Lower leg skin (tissue), 4 donors: ENCODE measurements around the gene ABHD17B. TPM values are rescaled to one million over a fixed set of nuclear protein-coding genes. Genes with fewer than 3 reads are reported as not detected.

ENCODE experiments used
- DNase-seq, 2 donors: peaks; one replicate each; pipeline ENCODE4 v3.0.0-alpha.2; 2019; ENCODE audit warnings: low spot score in 2 of 2
- H3K4me3 ChIP-seq: fragments of 200-600 bp; sonication (generic); 2 replicates; pipeline ENCODE4 v1.5.1; 2017; ENCODE audit warnings: mild to moderate bottlenecking, low read depth; ENCODE audit not compliant: poor library complexity, severe bottlenecking
- CTCF ChIP-seq, 3 donors: fragments of 450-650 bp; IDR thresholded peaks; one replicate each; pipeline ENCODE4 v1.5.1; 2016; ENCODE audit warnings: antibody characterized with exemption in 3 of 3, mild to moderate bottlenecking in 3 of 3, moderate library complexity in 2 of 3
- POLR2A ChIP-seq, 2 donors: fragments of 450-650 bp; IDR thresholded peaks; one replicate each; pipeline ENCODE4 v1.6.1; 2016 to 2017; ENCODE audit warnings: antibody characterized with exemption in 2 of 2, mild to moderate bottlenecking in 1 of 2, moderate library complexity in 1 of 2
- WGBS, 2 donors: methylation state at CpG; one replicate each; pipeline ENCODE4 v1.1.5; 2018; 5-methylcytosine and 5-hydroxymethylcytosine counted together
- intact Hi-C: fragments of 100-400 bp; cut with DNase I; formaldehyde crosslinking; loops from one replicate; pipeline ENCODE4 v1.15.0; 2023; ENCODE audit warnings: low total_unique reads
- total RNA-seq, 4 donors: library from RNA; depleted of rRNA; stranded (reverse); fragments of >200 nt; gene quantifications; one replicate each; pipeline ENCODE4 v1.1.0, GENCODE V29; 2016

Gene ABHD17B
- total RNA-seq, 4 donors from 2014 or later = 36.8 to 44.1 (median 40.1) TPM

DNA sequence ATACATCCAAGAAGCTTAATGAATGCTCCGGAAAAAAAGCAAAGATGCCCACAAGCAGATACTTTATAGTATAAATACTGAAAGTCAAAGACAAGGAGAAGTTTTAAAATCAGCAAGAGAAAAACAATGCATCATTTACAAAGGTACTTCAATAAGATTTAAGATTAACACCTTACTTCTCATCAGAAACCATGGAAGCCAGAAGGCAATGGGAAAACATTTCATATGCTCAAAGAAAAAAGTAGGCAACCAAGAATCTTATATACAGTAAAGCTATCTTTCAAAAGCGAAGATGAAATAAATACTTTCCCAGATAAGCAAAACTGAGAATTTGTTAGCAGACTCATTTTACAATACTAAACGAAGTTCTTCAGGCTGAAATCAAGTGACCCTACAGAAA is 51.1 kb downstream of the ABHD17B start:
- 96 to 99% methylated on average over 3 of the region's 3 CpGs for WGBS, 2 donors
- DNase-seq = no peak
- intact Hi-C loops = no loop called here
- TF ChIP-seq POLR2A (IDR thresholded peaks at IDR 0.05) (no peak), CTCF (IDR thresholded peaks at IDR 0.05) (no peak)
- no peak overlapping the region for H3K4me3 ChIP-seq

- no peak for TF ChIP-seq POLR2A (IDR thresholded peaks at IDR 0.05)
- no peak for DNase-seq
- H3K4me3 ChIP-seq = no peak overlapping the region
- intact Hi-C loops = no loop called here
These were observed 52.2 kb downstream of the ABHD17B start for GRCh38 chr9:71858812-71859211.

DNA sequence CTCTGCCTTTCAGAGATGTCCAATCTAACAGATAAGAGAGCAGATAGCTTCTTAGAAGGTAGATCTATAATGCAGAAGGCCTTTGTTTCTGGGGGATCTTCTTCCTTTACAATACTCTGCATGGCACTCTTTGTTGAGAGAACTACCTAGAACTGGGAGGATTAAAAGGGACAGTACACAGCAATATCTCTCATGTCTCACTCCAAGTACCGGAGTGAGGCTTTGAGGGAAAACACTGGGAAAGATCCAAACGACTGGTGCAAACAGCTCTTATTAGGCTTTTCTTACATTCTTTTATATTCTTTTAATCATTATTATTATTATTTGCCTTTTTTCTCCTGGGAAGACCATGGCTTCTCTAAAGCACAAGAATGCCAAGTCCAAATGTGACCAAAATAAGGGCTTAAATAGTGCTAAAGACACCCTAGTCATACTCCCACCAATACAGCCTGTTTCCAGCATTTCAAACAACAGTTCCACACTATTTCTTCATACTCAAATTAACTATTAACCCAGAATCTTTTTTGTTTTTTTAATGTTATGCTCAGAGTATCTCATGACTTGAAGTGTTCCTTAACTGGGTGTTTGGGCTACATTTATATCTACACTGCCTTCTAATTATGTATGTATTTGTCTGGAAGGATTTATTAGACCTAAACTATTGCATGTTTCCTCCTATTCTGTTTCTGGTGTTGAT is 52.7 kb downstream of the ABHD17B start:
- TF ChIP-seq CTCF (IDR thresholded peaks at IDR 0.05) = no peak
- TF ChIP-seq POLR2A (IDR thresholded peaks at IDR 0.05) = no peak
- no peak overlapping the region for H3K4me3 ChIP-seq
- 88 to 95% methylated on average over 2 of the region's 2 CpGs for WGBS, 2 donors
- DNase-seq = no peak
- intact Hi-C loops = no loop called here

DNA sequence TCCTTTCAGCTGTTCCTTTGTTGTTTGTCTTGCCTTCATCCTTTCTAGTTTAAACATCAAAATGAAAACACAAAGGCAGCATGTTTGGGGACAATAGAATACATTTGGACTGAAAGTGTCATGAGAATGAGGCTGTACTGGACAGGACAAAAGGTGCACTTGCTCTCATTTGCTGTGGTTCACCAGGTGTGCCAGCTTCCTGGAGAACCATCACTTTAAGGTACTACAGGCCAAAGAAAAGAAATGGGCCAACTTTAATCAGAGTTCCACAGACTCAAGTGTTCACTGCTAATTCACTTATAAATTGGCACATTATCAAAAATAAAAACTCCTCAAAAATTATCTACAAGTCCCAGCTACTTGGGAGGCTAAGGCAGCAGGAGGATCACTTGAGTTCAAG is 53.8 kb downstream of the ABHD17B start:
- intact Hi-C loops = no loop called here
- no peak for DNase-seq
- H3K4me3 ChIP-seq = no peak overlapping the region
- no peak for TF ChIP-seq CTCF (IDR thresholded peaks at IDR 0.05)
- no peak for TF ChIP-seq POLR2A (IDR thresholded peaks at IDR 0.05)

DNA sequence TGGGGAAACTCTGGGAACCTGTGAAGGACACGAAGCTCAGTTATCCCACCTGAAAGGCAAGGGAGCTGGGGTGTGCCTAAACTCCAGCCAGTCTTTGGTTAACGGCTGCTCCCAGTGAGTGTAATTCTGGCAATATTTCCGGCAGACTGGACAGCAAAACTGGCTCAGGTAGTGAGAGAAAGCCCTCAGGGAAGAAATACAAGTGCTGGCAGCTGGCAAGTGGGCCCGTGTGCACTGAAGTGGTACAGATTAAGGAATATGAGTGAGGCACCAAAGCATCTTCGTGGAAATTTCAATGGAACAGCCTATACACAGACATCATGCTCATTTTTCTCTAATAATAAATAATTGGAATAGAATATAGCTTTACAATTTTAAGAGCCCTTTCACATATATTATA is 56.2 kb downstream of the ABHD17B start:
- DNase-seq = no peak
- no peak for TF ChIP-seq POLR2A (IDR thresholded peaks at IDR 0.05)
- no peak for TF ChIP-seq CTCF (IDR thresholded peaks at IDR 0.05)
- intact Hi-C loops = no loop called here
- no peak overlapping the region for H3K4me3 ChIP-seq
- 68 to 75% methylated on average over 5 of the region's 5 CpGs for WGBS, 2 donors

DNA sequence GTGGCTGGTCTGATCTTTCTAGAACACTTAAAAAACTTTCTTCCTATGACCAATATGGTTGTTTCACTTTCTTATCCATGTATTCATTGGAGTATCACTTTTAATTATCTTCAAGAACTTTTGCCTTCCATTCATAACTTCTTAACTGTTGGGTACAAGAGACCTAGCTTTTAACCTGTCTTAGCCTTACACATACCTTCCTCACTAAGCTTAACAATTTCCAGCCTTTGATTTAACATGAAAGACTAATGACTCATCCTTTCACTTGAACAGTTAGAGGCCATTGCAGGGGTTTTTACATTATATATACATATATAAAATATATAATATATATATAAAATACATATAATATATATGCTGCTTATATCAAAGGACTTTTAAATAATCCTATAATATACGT is 57.9 kb downstream of the ABHD17B start:
- WGBS, 2 donors = 94 to 95% methylated on average over 1 of the region's 1 CpG
- DNase-seq = no peak
- intact Hi-C loops = no loop called here
- no peak for TF ChIP-seq CTCF (IDR thresholded peaks at IDR 0.05)
- TF ChIP-seq POLR2A (IDR thresholded peaks at IDR 0.05) = no peak
- H3K4me3 ChIP-seq = no peak overlapping the region
